ENCODE results near the gene ILF2. TPM values are rescaled to one million over a fixed set of nuclear protein-coding genes. Genes with fewer than 3 reads are reported as not detected.

ILF2 gene
- total RNA-seq, 4 donors from 2014 or later = 52.1 to 99.2 (median 79.3) TPM

DNA sequence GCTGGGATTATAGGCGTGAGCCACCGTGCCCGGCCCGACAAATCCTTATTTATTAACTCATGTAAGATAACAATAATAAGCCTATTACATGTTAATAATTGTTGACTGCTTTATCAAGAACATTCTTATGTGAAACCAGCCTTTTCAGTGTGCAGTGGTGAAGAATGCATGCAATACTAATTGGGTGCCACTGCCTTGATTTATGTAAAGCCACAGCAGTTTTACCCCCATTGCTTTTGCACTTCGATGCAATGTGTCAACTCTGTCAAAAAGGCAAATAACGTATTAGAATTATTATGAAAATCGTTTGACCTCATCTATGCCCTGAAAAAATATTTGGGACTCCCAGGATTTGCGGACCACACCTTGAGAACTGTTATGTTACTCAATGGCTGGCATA lies 25.9 kb upstream of the ILF2 start:
- ATAC-seq = no peak
- H3K9me3 ChIP-seq = no peaks in the 10 kb centered on the region
- no peak overlapping the region for H3K4me3 ChIP-seq
- 79 to 81% methylated on average over 5 to 8 of the region's 8 CpGs for WGBS, 2 donors (ENCODE audit: low coverage in 1 of 2)
- H3K27me3 ChIP-seq = no peaks in the 10 kb centered on the region
- H3K27ac ChIP-seq = peak overlapping the region in 3 of 4 donors; percentile 91 to 97 (median 92)
- no peaks in the 10 kb centered on the region for H3K36me3 ChIP-seq
- H3K4me1 ChIP-seq = peaks cover 0 to 36% (median 22%) of the 10 kb centered on the region in 3 donors
- TF ChIP-seq POLR2A (IDR thresholded peaks at IDR 0.05) (no peak), POLR2AphosphoS5 (IDR thresholded peaks at IDR 0.05) (no peak), EP300 (IDR thresholded peaks at IDR 0.05) (no peak)
- TF ChIP-seq, protein P1, sequence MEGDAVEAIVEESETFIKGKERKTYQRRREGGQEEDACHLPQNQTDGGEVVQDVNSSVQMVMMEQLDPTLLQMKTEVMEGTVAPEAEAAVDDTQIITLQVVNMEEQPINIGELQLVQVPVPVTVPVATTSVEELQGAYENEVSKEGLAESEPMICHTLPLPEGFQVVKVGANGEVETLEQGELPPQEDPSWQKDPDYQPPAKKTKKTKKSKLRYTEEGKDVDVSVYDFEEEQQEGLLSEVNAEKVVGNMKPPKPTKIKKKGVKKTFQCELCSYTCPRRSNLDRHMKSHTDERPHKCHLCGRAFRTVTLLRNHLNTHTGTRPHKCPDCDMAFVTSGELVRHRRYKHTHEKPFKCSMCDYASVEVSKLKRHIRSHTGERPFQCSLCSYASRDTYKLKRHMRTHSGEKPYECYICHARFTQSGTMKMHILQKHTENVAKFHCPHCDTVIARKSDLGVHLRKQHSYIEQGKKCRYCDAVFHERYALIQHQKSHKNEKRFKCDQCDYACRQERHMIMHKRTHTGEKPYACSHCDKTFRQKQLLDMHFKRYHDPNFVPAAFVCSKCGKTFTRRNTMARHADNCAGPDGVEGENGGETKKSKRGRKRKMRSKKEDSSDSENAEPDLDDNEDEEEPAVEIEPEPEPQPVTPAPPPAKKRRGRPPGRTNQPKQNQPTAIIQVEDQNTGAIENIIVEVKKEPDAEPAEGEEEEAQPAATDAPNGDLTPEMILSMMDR (IDR thresholded peaks at IDR 0.05) = no peak

DNA sequence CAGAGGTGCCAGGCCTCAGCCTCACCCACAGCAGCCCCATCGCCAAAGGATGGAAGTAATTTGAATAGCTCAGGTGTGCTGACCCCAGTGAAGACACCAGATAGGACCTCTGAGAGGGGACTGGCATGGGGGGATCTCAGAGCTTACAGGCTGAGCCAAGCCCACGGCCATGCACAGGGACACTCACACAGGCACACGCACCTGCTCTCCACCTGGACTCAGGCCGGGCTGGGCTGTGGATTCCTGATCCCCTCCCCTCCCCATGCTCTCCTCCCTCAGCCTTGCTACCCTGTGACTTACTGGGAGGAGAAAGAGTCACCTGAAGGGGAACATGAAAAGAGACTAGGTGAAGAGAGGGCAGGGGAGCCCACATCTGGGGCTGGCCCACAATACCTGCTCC lies 22.7 kb upstream of the ILF2 start:
- no peak for ATAC-seq
- TF ChIP-seq, protein P1 (IDR thresholded peaks at IDR 0.05) = no peak
- TF ChIP-seq POLR2A (IDR thresholded peaks at IDR 0.05) (no peak), POLR2AphosphoS5 (IDR thresholded peaks at IDR 0.05) (no peak), EP300 (IDR thresholded peaks at IDR 0.05) (no peak)
- Histone ChIP-seq H3K27me3 (no peaks in the 10 kb centered on the region), H3K36me3 (peaks cover 0 to 17% of the 10 kb centered on the region in 2 donors), H3K9me3 (no peaks in the 10 kb centered on the region), H3K27ac (no peak overlapping the region), H3K4me3 (no peak overlapping the region), H3K4me1 (peaks cover 0 to 19% (median 16%) of the 10 kb centered on the region in 3 donors)
- no CpG with 5 or more reads among the region's 4 CpGs for WGBS, 2 donors (ENCODE audit: low coverage in 1 of 2)

DNA sequence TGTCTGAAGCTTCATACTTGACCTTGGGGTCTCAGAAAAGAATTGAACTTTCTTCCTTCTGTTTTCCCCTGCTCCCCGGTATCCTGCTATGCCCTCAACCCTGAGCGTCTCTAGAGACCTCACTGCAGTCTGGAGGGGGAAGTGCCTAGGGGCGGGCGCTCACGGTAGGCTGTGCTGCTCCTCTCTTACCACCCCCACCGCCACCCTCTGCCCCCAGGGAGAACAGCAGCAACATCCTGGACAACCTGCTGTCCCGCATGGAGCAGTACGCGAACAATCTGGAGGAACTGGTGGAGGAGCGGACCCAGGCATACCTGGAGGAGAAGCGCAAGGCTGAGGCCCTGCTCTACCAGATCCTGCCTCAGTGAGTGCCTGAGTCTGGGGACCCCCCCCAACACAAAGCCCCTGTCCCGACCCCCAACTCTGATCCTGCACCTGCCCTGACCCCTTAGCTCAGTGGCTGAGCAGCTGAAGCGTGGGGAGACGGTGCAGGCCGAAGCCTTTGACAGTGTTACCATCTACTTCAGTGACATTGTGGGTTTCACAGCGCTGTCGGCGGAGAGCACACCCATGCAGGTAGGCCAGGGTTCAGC lies 18.0 kb upstream of the ILF2 start:
- no peaks in the 10 kb centered on the region for H3K4me1 ChIP-seq
- H3K4me3 ChIP-seq = no peak overlapping the region
- WGBS, 2 donors (ENCODE audit: low coverage in 1 of 2) = 88 to 100% methylated on average over 1 to 8 of the region's 18 CpGs
- ATAC-seq = no peak
- TF ChIP-seq EP300 (IDR thresholded peaks at IDR 0.05) (no peak), POLR2A (IDR thresholded peaks at IDR 0.05) (no peak), POLR2AphosphoS5 (IDR thresholded peaks at IDR 0.05) (no peak)
- TF ChIP-seq, protein P1 (IDR thresholded peaks at IDR 0.05) = no peak
- no peak overlapping the region for H3K27ac ChIP-seq
- H3K36me3 ChIP-seq = peaks cover 0 to 45% of the 10 kb centered on the region in 2 donors
- no peaks in the 10 kb centered on the region for H3K9me3 ChIP-seq
- H3K27me3 ChIP-seq = no peaks in the 10 kb centered on the region

DNA sequence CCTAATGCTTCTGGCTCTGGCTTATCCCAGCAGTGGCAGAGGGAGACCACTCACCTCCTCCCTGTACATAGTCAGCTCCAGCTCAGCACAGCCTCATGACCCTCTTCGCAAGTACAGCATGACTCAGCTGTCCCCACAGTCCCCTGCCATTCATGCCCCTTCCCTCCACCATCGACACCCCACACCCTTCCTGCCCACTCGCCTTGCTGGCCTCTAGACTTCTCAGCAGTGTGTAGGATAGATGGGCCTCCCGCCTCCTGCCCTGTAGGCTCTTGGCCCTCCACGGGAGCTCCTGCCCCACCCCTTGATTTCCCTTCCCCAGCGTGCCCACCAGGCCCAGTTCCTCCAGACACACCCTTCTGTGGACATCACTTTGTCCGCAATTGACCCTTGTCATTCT lies 17.5 kb upstream of the ILF2 start:
- H3K9me3 ChIP-seq = no peaks in the 10 kb centered on the region
- no peak for TF ChIP-seq EP300 (IDR thresholded peaks at IDR 0.05)
- TF ChIP-seq POLR2A (IDR thresholded peaks at IDR 0.05) = no peak
- TF ChIP-seq, protein P1 (IDR thresholded peaks at IDR 0.05) = no peak
- TF ChIP-seq POLR2AphosphoS5 (IDR thresholded peaks at IDR 0.05) = no peak
- no peaks in the 10 kb centered on the region for H3K27me3 ChIP-seq
- no peak overlapping the region for H3K27ac ChIP-seq
- WGBS, 2 donors (ENCODE audit: low coverage in 1 of 2) = 81 to 84% methylated on average over 5 to 7 of the region's 7 CpGs
- ATAC-seq = no peak
- peaks cover 0 to 49% of the 10 kb centered on the region in 2 donors for H3K36me3 ChIP-seq
- H3K4me3 ChIP-seq = no peak overlapping the region
- no peaks in the 10 kb centered on the region for H3K4me1 ChIP-seq

All from gastroesophageal sphincter (tissue), 4 donors.